Erythroblast (primary cell): ENCODE data around the gene CTIF.

ENCODE experiments used
- GATA1 ChIP-seq: IDR thresholded peaks from 2 replicates; pipeline ENCODE4 v1.6.1; 2011; ENCODE audit warnings: low read depth, mild to moderate bottlenecking, control low read depth, low read length, moderate library complexity
- POLR2A ChIP-seq: IDR thresholded peaks from 2 replicates; pipeline ENCODE4 v1.6.1; 2011; ENCODE audit warnings: mild to moderate bottlenecking, low read length

DNA sequence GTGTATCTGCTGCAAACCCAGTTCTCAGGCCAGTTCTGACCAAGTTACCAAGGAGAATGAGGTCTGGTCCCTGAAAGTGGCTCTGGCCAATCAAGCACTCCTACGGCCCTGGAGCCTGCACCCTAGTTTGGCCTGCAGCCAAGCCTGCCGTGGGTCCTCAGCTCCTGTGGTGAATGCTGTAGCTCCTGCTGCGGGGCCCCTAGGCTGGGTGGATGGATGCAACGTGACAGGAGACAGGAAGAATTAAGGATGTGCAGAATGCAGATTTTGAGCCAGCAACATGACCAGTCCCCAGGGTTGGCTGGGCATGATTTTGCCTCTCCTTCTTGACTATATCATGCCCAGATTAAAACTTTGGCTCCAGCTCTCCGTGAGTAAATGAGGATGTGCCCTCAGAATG, 314.8 kb downstream of the CTIF start:
- TF ChIP-seq POLR2A, result no peak
- TF ChIP-seq GATA1, result no peak
